Sigmoid colon (tissue), 4 donors: ENCODE results near the gene ZFAND3.

ENCODE experiments used
- CTCF ChIP-seq, 4 experiments: fragments of 450-650 bp in 3 of 4; fragments of 200-600 bp in 1 of 4; IDR thresholded peaks; one replicate each; pipeline ENCODE4 v1.5.1; 2016 to 2019; ENCODE audit warnings: antibody characterized with exemption in 4 of 4, mild to moderate bottlenecking in 3 of 4, moderate library complexity in 2 of 4
- POLR2A ChIP-seq, 2 donors: fragments of 450-650 bp; IDR thresholded peaks; one replicate each; pipeline ENCODE4 v1.6.1; 2016; ENCODE audit warnings: antibody characterized with exemption in 2 of 2, mild to moderate bottlenecking in 2 of 2, moderate library complexity in 2 of 2
- POLR2AphosphoS5 ChIP-seq, 4 donors: sonication (generic); formaldehyde crosslinking; IDR thresholded peaks; one replicate each; pipeline ENCODE4 v1.6.1; 2017; ENCODE audit warnings: antibody characterized with exemption in 4 of 4

- no peak for TF ChIP-seq CTCF (IDR thresholded peaks at IDR 0.05)
- TF ChIP-seq POLR2A (IDR thresholded peaks at IDR 0.05), result no peak
- TF ChIP-seq POLR2AphosphoS5 (IDR thresholded peaks at IDR 0.05), result no peak
These were observed 26.5 kb upstream of the ZFAND3 start for GRCh38 chr6:37793067-37793466.
